ENCODE data around the gene CEP83.

GRCh38 chr12:94503619-94504018, 44.0 kb upstream of the CEP83 start:
- no peak for TF ChIP-seq CTCF (IDR thresholded peaks at IDR 0.05)
- TF ChIP-seq ZFX (IDR thresholded peaks at IDR 0.05; ENCODE audit: borderline replicate concordance) = no peak
